Gastrocnemius medialis (tissue), 4 donors: ENCODE data around the gene OR10H5.
"Not testable (repeated sequence)": the region's sequence is repeated elsewhere in the genome, so short reads cannot be mapped to it uniquely, and the experiment has no call there.

Source experiments
- POLR2A ChIP-seq, 2 donors: fragments of 450-650 bp; IDR thresholded peaks; one replicate each; pipeline ENCODE4 v1.6.1; 2017; ENCODE audit warnings: antibody characterized with exemption in 2 of 2, mild to moderate bottlenecking in 2 of 2, moderate library complexity in 2 of 2
- TF ChIP-seq, protein P1 (sequence below), 5 experiments: fragments of 450-650 bp in 3 of 5; fragments of 200-600 bp in 2 of 5; sonication (generic) in 2 of 5; IDR thresholded peaks in 4 of 5; conservative IDR thresholded peaks in 1 of 5; 1 replicate in 4 of 5; 2 replicates in 1 of 5; pipeline ENCODE4 v1.5.1; 2016 to 2019; ENCODE audit warnings: antibody characterized with exemption in 5 of 5, mild to moderate bottlenecking in 3 of 5, moderate library complexity in 3 of 5

DNA sequence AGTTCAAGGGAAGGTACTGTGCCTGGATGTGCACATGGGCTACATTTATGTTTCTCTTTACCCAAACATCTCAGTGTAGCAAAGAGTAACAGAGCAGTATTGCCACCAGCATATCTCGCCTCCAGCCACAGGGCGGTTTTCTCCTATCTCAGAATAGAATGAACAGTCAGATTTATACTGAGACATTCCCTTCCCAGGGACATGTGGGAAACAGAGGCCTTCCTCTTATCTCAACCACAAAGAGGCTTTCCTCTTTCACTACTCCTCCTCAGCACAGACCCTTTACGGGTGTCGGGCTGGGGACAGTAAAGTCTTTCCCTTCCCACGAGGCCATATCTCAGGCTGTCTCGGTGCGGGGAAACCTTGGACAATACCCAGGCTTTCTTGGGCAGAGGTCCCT is 4.6 kb upstream of the OR10H5 start:
- TF ChIP-seq, protein P1, sequence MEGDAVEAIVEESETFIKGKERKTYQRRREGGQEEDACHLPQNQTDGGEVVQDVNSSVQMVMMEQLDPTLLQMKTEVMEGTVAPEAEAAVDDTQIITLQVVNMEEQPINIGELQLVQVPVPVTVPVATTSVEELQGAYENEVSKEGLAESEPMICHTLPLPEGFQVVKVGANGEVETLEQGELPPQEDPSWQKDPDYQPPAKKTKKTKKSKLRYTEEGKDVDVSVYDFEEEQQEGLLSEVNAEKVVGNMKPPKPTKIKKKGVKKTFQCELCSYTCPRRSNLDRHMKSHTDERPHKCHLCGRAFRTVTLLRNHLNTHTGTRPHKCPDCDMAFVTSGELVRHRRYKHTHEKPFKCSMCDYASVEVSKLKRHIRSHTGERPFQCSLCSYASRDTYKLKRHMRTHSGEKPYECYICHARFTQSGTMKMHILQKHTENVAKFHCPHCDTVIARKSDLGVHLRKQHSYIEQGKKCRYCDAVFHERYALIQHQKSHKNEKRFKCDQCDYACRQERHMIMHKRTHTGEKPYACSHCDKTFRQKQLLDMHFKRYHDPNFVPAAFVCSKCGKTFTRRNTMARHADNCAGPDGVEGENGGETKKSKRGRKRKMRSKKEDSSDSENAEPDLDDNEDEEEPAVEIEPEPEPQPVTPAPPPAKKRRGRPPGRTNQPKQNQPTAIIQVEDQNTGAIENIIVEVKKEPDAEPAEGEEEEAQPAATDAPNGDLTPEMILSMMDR (IDR thresholded peaks at IDR 0.05 in 4 of 5, conservative IDR thresholded peaks at IDR 0.05 in 1 of 5): not testable (repeated sequence)
- not testable (repeated sequence) for TF ChIP-seq POLR2A (IDR thresholded peaks at IDR 0.05)
